ENCODE results near the gene PPFIBP2. TPM values are rescaled to one million over a fixed set of nuclear protein-coding genes. Genes with fewer than 3 reads are reported as not detected.
A peak's percentile ranks its signal among the peaks of the same experiment; 100 is the strongest.

PPFIBP2 gene
- total RNA-seq, 1 donor from 2014 or later, result 24.1 TPM

DNA sequence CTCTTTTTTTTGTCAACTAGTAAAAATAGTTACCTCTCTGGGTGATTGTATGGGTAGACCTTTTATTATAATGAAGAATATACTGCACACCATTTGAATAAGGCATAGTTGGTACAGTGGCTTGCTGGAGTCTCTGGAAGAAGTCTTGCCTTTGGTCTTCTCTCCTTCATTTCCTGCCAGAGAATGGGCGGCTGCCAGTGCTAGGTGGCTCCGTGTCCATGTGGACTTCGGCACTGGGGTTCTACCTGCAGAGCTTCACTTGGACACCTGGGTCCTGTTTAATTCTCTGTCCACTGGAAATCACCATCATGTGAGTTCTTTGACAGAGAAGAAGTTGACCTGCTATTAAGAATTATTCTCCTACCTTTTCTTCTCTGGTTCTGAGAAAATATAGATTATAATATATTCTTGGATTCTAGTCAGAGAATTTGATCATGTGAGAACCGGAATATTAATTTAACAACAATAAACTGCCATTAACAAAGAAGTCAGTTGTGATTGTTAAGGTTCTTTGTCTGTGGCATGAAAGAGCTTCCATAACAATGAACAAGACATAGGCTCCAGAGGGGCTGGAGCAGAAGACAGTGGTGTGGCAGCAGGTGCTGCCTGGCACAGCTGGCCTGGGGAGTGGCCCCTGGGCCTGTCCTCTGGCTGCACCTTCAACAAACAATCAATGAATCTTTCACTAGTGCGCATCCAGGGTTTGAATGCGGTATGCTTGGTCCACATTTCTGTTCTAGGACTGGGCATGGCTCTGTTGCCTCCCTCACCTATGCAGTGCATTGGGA lies 77.5 kb downstream of the PPFIBP2 start:
- no peak for ATAC-seq
- Histone ChIP-seq H3K36me3 (no peaks in the 10 kb centered on the region), H3K27me3 (ENCODE audit: low read depth) (no peaks in the 10 kb centered on the region), H3K27ac (no peak overlapping the region), H3K4me3 (no peak overlapping the region), H3K9me3 (no peaks in the 10 kb centered on the region), H3K4me1 (peaks cover 39% of the 10 kb centered on the region)
- intact Hi-C loops (cut with DNase I), result no loop called here
- DNase-seq, result no peak
- TF ChIP-seq, protein P1, sequence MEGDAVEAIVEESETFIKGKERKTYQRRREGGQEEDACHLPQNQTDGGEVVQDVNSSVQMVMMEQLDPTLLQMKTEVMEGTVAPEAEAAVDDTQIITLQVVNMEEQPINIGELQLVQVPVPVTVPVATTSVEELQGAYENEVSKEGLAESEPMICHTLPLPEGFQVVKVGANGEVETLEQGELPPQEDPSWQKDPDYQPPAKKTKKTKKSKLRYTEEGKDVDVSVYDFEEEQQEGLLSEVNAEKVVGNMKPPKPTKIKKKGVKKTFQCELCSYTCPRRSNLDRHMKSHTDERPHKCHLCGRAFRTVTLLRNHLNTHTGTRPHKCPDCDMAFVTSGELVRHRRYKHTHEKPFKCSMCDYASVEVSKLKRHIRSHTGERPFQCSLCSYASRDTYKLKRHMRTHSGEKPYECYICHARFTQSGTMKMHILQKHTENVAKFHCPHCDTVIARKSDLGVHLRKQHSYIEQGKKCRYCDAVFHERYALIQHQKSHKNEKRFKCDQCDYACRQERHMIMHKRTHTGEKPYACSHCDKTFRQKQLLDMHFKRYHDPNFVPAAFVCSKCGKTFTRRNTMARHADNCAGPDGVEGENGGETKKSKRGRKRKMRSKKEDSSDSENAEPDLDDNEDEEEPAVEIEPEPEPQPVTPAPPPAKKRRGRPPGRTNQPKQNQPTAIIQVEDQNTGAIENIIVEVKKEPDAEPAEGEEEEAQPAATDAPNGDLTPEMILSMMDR (IDR thresholded peaks at IDR 0.05), result no peak

DNA sequence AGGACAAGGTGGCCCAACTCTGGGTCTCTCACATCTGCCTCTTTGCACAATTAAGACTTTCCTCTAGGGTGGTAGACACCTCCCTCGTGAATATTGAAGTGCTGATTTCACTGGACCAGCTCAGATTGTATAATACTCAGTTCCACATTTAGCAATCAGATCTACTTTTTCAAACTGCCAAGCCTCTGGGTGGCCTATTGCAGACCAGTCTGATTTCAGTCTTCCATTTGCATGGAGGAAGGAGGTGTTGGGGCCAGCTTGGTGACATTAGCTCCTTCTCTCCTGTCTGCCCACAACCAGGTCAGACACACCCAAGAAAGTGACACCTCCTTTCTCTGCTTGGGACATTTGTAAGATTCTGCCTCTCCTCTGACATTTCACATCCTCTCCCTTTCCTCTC lies 78.2 kb downstream of the PPFIBP2 start:
- no peaks in the 10 kb centered on the region for H3K36me3 ChIP-seq
- H3K4me3 ChIP-seq, result no peak overlapping the region
- TF ChIP-seq, protein P1 (IDR thresholded peaks at IDR 0.05), result no peak
- H3K4me1 ChIP-seq, result peaks cover 39% of the 10 kb centered on the region
- peak overlapping the region; percentile 20 for H3K27ac ChIP-seq
- DNase-seq, result no peak
- no peaks in the 10 kb centered on the region for H3K27me3 ChIP-seq (ENCODE audit: low read depth)
- ATAC-seq, result peak in 1 of 2 donors; percentile 60
- intact Hi-C loops (cut with DNase I), result no loop called here
- H3K9me3 ChIP-seq, result no peaks in the 10 kb centered on the region

DNA sequence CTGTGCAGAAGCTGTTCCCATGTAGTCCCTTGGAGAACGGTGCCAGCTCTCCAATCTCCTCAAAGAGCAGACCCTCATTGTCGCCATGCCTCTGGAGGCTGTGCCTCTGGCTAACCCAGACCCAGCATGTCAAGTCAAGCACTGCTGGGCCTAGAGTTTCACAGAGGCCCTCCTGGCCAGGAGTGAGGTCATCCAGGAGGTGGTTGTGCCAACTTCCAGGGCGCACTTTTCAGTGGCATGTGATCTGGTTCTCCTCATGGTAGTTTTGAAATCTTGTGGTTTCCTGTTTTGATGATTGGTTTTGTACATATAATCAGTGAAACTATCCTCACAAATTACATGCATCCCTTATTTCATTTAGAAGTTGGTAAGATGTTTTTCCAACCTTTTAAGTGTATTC lies 78.9 kb downstream of the PPFIBP2 start:
- TF ChIP-seq, protein P1 (IDR thresholded peaks at IDR 0.05), result no peak
- peaks cover 39% of the 10 kb centered on the region for H3K4me1 ChIP-seq
- ATAC-seq, result peak; percentile 74 to 84
- no peaks in the 10 kb centered on the region for H3K27me3 ChIP-seq (ENCODE audit: low read depth)
- peak; percentile 76 for DNase-seq
- H3K36me3 ChIP-seq, result no peaks in the 10 kb centered on the region
- no peaks in the 10 kb centered on the region for H3K9me3 ChIP-seq
- no peak overlapping the region for H3K4me3 ChIP-seq
- intact Hi-C loops (cut with DNase I), result no loop called here
- H3K27ac ChIP-seq, result peak overlapping the region; percentile 20

DNA sequence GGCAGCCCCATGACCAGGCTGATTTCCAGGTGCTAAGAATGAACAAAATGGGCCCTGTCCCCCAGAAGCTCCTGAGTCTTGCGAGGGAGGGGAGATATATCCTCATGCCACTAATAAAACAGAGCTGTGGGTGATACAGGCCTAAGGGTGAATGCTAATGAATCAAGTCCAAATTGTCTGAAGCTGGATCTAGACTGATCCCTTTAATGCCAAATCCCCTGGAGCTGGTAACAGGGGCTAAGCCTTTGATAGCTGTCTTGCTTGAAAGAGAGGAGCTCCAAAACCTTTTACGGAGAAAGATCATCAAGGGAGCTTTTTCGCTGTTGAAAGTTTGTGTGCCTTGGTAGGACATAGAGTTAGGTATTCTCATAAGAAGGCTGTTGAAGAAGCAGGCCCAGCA lies 79.7 kb downstream of the PPFIBP2 start:
- DNase-seq (no peak), ATAC-seq (no peak)
- H3K9me3 ChIP-seq, result no peaks in the 10 kb centered on the region
- TF ChIP-seq, protein P1 (IDR thresholded peaks at IDR 0.05), result no peak
- H3K36me3 ChIP-seq, result no peaks in the 10 kb centered on the region
- H3K4me1 ChIP-seq, result peaks cover 39% of the 10 kb centered on the region
- intact Hi-C loops (cut with DNase I), result no loop called here
- no peaks in the 10 kb centered on the region for H3K27me3 ChIP-seq (ENCODE audit: low read depth)
- no peak overlapping the region for H3K27ac ChIP-seq
- no peak overlapping the region for H3K4me3 ChIP-seq

DNA sequence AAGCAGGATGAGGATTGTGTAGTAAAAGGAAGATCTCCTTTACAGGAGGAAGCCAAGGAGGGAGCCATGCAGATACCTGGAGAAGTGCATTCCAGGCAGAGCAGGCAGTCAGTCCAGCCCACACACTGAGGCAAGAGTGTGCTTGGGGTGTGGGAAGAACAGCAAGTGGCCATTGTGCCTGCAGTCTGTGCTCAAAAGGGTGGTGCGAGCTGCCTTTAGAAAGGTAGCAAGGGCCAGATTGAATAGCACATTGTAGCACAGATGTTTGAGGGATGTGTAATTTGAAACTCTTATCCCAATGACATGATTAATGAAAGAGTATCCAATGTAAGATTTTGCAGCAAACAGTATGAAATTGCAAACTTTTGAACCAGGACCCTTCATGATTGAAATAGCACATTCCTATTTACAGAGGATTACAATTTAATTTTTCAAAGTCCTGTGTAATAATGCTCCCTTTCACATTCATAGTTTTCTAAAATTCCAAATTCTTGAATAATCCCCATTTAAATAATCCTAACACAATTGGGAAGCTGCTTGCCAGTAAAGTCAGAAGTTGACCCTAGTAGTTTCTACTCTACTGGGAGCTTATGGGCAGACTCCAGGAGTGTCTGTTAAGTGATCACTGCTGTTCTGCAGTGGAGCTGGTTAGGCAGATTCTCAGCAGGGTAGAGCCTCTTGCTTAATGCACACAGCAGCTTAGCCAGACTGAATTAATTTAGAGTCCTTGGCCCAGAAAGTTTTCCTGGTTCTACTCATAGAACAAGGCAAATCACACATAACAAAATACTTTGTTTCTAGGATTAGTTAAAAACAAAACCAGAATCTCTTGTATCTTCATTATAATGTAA lies 81.4 kb downstream of the PPFIBP2 start:
- Histone ChIP-seq H3K27me3 (ENCODE audit: low read depth) (no peaks in the 10 kb centered on the region), H3K36me3 (no peaks in the 10 kb centered on the region), H3K4me3 (no peak overlapping the region), H3K9me3 (no peaks in the 10 kb centered on the region), H3K4me1 (peaks cover 47% of the 10 kb centered on the region), H3K27ac (no peak overlapping the region)
- TF ChIP-seq, protein P1 (IDR thresholded peaks at IDR 0.05), result no peak
- intact Hi-C loops (cut with DNase I), result no loop called here
- ATAC-seq (no peak), DNase-seq (no peak)
